Gastroesophageal sphincter (tissue), 3 donors: ENCODE data around the gene PDE4A.

ENCODE experiments used
- CTCF ChIP-seq, 4 experiments: fragments of 200-600 bp in 2 of 4; fragments of 450-650 bp in 2 of 4; sonication (generic) in 1 of 4; IDR thresholded peaks; one replicate each; pipeline ENCODE4 v1.5.1; 2017 to 2019; ENCODE audit warnings: antibody characterized with exemption in 4 of 4, mild to moderate bottlenecking in 2 of 4, moderate library complexity in 2 of 4
- POLR2A ChIP-seq, 2 donors: fragments of 450-650 bp; IDR thresholded peaks; one replicate each; pipeline ENCODE4 v1.6.1; 2017; ENCODE audit warnings: antibody characterized with exemption in 2 of 2, mild to moderate bottlenecking in 2 of 2, moderate library complexity in 1 of 2

- TF ChIP-seq CTCF (IDR thresholded peaks at IDR 0.05) (no peak), POLR2A (IDR thresholded peaks at IDR 0.05) (no peak)
Observed at GRCh38 chr19:10500247-10500592, 79.9 kb downstream of the PDE4A start.
